ENCODE results near the gene MAP7. TPM values are rescaled to one million over a fixed set of nuclear protein-coding genes. Genes with fewer than 3 reads are reported as not detected.
"Not testable (repeated sequence)": the region's sequence is repeated elsewhere in the genome, so short reads cannot be mapped to it uniquely, and the experiment has no call there.

The MAP7 gene
- total and polyA plus RNA-seq, 10 donors: 0.67 to 4.9 (median 3.0) TPM

DNA sequence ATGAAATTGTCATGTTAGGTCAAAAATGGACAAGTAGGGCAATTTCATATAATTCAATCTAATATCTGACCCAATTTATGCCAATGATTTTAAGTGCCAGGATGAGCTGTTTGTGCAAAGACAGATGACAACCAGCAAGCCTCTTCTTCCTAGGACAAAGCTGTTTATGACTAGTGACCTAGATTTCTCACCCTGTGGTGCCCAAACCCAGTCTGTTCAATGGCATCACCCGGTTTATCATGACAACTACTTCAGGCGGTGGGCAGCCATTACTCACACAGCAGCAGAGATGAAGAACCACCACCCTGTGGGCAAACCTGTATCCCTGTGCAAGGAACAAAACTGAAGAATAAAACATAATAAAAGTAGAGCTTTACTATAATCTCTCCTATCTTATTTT, 59.0 kb downstream of the MAP7 start:
- no peak for TF ChIP-seq POLR2AphosphoS5 (IDR thresholded peaks at IDR 0.05)
- TF ChIP-seq POLR2A (IDR thresholded peaks at IDR 0.05): no peak
- TF ChIP-seq, protein P1, sequence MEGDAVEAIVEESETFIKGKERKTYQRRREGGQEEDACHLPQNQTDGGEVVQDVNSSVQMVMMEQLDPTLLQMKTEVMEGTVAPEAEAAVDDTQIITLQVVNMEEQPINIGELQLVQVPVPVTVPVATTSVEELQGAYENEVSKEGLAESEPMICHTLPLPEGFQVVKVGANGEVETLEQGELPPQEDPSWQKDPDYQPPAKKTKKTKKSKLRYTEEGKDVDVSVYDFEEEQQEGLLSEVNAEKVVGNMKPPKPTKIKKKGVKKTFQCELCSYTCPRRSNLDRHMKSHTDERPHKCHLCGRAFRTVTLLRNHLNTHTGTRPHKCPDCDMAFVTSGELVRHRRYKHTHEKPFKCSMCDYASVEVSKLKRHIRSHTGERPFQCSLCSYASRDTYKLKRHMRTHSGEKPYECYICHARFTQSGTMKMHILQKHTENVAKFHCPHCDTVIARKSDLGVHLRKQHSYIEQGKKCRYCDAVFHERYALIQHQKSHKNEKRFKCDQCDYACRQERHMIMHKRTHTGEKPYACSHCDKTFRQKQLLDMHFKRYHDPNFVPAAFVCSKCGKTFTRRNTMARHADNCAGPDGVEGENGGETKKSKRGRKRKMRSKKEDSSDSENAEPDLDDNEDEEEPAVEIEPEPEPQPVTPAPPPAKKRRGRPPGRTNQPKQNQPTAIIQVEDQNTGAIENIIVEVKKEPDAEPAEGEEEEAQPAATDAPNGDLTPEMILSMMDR (IDR thresholded peaks at IDR 0.05 in 8 of 11, conservative IDR thresholded peaks at IDR 0.05 in 3 of 11): no peak
- Histone ChIP-seq H3K27me3 (replicated peaks in 1 of 7) (no peaks in the 10 kb centered on the region), H3K4me3 (no peak overlapping the region), H3K36me3 (no peaks in the 10 kb centered on the region), H3K27ac (no peak overlapping the region), H3K9me3 (no peaks in the 10 kb centered on the region), H3K4me1 (no peaks in the 10 kb centered on the region)
- no peak for DNase-seq
- intact Hi-C loops (cut with DNase I; ENCODE audit: low total_unique reads): no loop called here
- WGBS, 5 donors: 85 to 89% (median 88%) methylated on average over 2 of the region's 2 CpGs

DNA sequence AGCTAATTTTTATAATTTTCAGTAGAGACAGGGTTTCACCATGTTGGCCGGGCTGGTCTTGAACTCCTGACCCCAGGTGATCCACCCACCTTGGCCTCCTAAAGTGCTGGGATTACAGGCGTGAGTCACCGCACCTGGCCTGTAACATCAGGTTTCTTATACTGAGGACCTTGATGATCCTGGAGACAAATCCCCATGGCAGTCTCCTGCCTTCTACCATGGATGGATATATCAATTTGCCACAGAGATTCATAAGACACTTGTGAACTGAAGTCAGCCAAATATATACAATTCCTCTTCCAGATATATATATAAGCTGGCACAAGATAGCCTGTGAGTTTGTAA, 60.6 kb downstream of the MAP7 start:
- WGBS, 5 donors: 87 to 96% (median 95%) methylated on average over 3 of the region's 3 CpGs
- H3K4me3 ChIP-seq; intact Hi-C loops (cut with DNase I; ENCODE audit: low total_unique reads): not testable (repeated sequence)

DNA sequence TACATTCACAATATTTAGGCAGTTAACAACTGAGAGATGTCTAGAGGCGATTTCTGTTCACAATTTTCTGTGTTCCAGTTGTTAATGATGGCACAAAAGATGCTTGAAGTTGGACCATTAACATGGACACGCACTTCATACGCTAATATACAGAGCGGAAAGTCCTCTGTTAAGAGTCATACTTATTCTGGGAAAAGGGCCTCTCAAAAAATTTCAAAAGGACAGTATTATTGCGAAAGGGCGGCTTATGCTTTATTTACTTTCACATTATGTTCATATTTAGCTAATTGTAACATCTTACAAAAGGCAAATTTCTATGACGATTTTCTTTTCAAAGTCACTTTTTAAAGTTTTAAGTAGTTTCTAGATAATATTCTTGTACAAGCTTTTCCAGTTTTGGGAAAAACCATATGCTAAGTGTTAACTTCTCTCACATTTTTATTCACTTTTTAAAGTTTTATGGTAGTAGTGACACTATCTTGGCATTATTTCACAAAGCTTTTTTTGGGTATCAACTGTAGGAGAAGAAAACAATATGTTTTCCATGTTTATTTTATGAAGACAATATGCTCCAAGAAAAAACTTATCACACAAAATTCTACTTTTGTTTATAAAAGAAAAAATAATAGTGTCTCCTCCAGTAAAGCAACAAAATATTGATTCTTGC, 62.3 kb downstream of the MAP7 start:
- Histone ChIP-seq H3K27ac (no peak overlapping the region), H3K4me1 (no peaks in the 10 kb centered on the region), H3K9me3 (no peaks in the 10 kb centered on the region), H3K36me3 (no peaks in the 10 kb centered on the region), H3K27me3 (replicated peaks in 1 of 7) (no peaks in the 10 kb centered on the region), H3K4me3 (no peak overlapping the region)
- 85 to 94% (median 87%) methylated on average over 7 of the region's 7 CpGs for WGBS, 5 donors
- no peak for DNase-seq
- TF ChIP-seq POLR2AphosphoS5 (IDR thresholded peaks at IDR 0.05) (no peak), POLR2A (IDR thresholded peaks at IDR 0.05) (no peak)
- TF ChIP-seq, protein P1 (IDR thresholded peaks at IDR 0.05 in 8 of 11, conservative IDR thresholded peaks at IDR 0.05 in 3 of 11): no peak
- intact Hi-C loops (cut with DNase I; ENCODE audit: low total_unique reads): no loop called here

More for the DNA sequence above, 60.6 kb downstream of the MAP7 start:
- not testable (repeated sequence) for H3K9me3 ChIP-seq; H3K27me3 ChIP-seq (replicated peaks in 1 of 7); DNase-seq; H3K4me1 ChIP-seq; H3K27ac ChIP-seq; H3K36me3 ChIP-seq

DNA sequence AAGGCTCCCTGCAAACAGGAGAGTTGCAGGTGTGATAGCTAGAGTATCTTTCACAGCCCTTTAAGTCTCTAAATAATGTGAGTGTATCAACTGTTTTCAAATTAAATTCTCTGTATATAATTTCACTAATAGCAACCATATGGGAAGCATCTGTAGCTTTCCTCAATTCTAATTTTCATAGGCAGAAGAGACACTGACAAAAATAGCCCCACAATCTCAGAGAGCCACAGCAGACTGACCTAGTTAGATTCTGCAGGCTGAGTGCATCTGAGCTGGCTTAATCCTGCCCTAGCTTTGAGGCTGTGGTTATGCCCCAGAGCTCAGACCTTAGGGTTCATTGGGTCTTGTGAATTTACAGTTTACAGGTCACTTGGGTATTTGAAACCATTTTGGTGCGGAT, 63.9 kb downstream of the MAP7 start:
- no peaks in the 10 kb centered on the region for H3K4me1 ChIP-seq
- TF ChIP-seq POLR2A (IDR thresholded peaks at IDR 0.05) (no peak), POLR2AphosphoS5 (IDR thresholded peaks at IDR 0.05) (no peak)
- TF ChIP-seq, protein P1 (IDR thresholded peaks at IDR 0.05 in 8 of 11, conservative IDR thresholded peaks at IDR 0.05 in 3 of 11): no peak
- WGBS, 5 donors: 89 to 96% (median 93%) methylated on average over 1 of the region's 1 CpG
- no peaks in the 10 kb centered on the region for H3K9me3 ChIP-seq
- H3K36me3 ChIP-seq: no peaks in the 10 kb centered on the region
- no peaks in the 10 kb centered on the region for H3K27me3 ChIP-seq (replicated peaks in 1 of 7)
- no peak overlapping the region for H3K4me3 ChIP-seq
- DNase-seq: no peak
- no peak overlapping the region for H3K27ac ChIP-seq
- intact Hi-C loops (cut with DNase I; ENCODE audit: low total_unique reads): no loop called here

DNA sequence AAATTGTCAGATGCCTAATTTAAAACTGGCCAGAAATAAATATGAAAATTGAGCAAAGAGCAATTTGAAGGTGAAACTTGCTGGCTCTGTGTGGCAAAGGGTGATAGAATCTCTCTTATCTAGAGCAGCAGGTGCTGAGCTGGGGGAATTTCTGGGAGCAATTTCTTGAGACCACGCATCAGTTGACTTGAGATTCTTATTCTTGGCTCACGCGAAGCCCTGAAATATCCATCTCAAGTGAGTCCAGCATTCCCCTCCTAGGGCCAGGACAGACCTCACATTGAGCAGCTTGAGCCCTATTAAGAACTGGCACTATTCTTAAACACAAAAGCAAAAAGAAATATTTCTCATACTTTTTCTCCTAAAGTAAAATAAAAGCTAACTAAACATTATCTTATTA, 66.3 kb downstream of the MAP7 start:
- Histone ChIP-seq H3K27ac (no peak overlapping the region), H3K4me1 (no peaks in the 10 kb centered on the region), H3K9me3 (no peaks in the 10 kb centered on the region), H3K27me3 (replicated peaks in 1 of 7) (no peaks in the 10 kb centered on the region), H3K4me3 (no peak overlapping the region), H3K36me3 (no peaks in the 10 kb centered on the region)
- intact Hi-C loops (cut with DNase I; ENCODE audit: low total_unique reads): no loop called here
- no peak for DNase-seq
- TF ChIP-seq POLR2AphosphoS5 (IDR thresholded peaks at IDR 0.05) (no peak), POLR2A (IDR thresholded peaks at IDR 0.05) (no peak)
- TF ChIP-seq, protein P1 (IDR thresholded peaks at IDR 0.05 in 8 of 11, conservative IDR thresholded peaks at IDR 0.05 in 3 of 11): no peak
- WGBS, 5 donors: 65 to 87% (median 81%) methylated on average over 3 of the region's 3 CpGs

DNA sequence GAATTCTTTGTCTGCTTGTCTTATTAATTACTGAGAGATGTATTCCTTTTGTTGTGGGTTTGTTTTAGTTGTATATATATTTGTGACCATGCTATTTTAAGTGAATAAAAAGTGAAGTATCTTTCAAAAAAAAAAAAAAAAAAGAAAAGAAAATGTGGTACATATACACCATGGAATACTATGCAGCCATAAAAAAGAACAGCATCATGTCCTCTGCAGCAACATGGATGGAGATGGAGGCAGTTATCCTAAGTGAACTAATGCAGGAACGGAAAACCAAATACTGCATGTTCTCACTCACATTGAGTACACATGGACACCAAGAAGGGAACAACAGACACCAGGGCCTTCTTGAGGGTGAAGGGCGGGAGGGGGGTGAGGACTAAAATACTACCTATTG, 67.2 kb downstream of the MAP7 start:
- 84 to 95% (median 87%) methylated on average over 2 of the region's 2 CpGs for WGBS, 5 donors
- H3K4me3 ChIP-seq; H3K27ac ChIP-seq; H3K27me3 ChIP-seq (replicated peaks in 1 of 7); H3K9me3 ChIP-seq; DNase-seq; H3K36me3 ChIP-seq; intact Hi-C loops (cut with DNase I; ENCODE audit: low total_unique reads); H3K4me1 ChIP-seq: not testable (repeated sequence)
